AG10803 (cell line): ENCODE measurements around the gene UIMC1.

Source experiments
- DNase-seq: peaks from one replicate; pipeline ENCODE4 v3.0.0; 2010; ENCODE audit warnings: low read depth
- H3K4me3 ChIP-seq: 2 replicates; pipeline ENCODE4 v1.5.1; 2011; ENCODE audit warnings: mild to moderate bottlenecking, low read length, control low read depth
- CTCF ChIP-seq: conservative IDR thresholded peaks from 2 replicates; pipeline ENCODE4 v1.5.1; 2011; ENCODE audit warnings: mild to moderate bottlenecking, low read length, control low read depth, inconsistent platforms

UIMC1 gene

GRCh38 chr5:176855598-176855997, 151.0 kb downstream of the UIMC1 start:
- DNase-seq: no peak
- TF ChIP-seq CTCF: no peak
- no peak overlapping the region for H3K4me3 ChIP-seq
